ENCODE data around the gene MTARC2. TPM values are rescaled to one million over a fixed set of nuclear protein-coding genes. Genes with fewer than 3 reads are reported as not detected.

Gene MTARC2
- total and polyA plus RNA-seq, 2 donors (not counting 1 experiment from before 2014, with no cell fraction given): 16.3 to 22.6 TPM

- H3K36me3 ChIP-seq (replicated peaks in 1 of 2; ENCODE audit: control extremely low read depth in 1 of 2, control insufficient read depth in 1 of 2, extremely low read depth in 1 of 2, insufficient read depth in 2 of 2, low read length in 1 of 2): no peaks in the 10 kb centered on the region
These were observed 50.2 kb downstream of the MTARC2 start for GRCh38 chr1:220798338-220798737.

GRCh38 chr1:220800262-220800661 lies 52.1 kb downstream of the MTARC2 start:
- TF ChIP-seq EZH2 (IDR thresholded peaks at IDR 0.05; ENCODE audit: borderline replicate concordance, insufficient read depth, low read depth, low read length, poor library complexity, severe bottlenecking) (no peak), CTCF (IDR thresholded peaks at IDR 0.05) (no peak)
- ChIA-PET POLR2A (no interaction called here), CTCF (interaction anchor here (0.7 to 1.7 kb wide), 7 partner anchors 10 to 1663 kb away, joined by 3 to 8 read pairs (median 3); no protein-coding TSS in a partner anchor)
- H3K4me2 ChIP-seq (replicated peaks; ENCODE audit: low read depth, low read length, poor library complexity, severe bottlenecking): no peak overlapping the region
- no peaks in the 10 kb centered on the region for H3K36me3 ChIP-seq (replicated peaks in 1 of 2; ENCODE audit: control extremely low read depth in 1 of 2, control insufficient read depth in 1 of 2, extremely low read depth in 1 of 2, insufficient read depth in 2 of 2, low read length in 1 of 2)
- Mint-ChIP-seq H3K4me3 (no peak overlapping the region), H3K9me3 (ENCODE audit: insufficient read depth) (no peaks in the 10 kb centered on the region), H3K4me1 (no peaks in the 10 kb centered on the region), H3K27ac (no peak overlapping the region), H3K27me3 (no peaks in the 10 kb centered on the region)
- no peak overlapping the region for H2AFZ ChIP-seq (ENCODE audit: insufficient read depth, low read depth, low read length, poor library complexity, severe bottlenecking)
- H3K27ac ChIP-seq (ENCODE audit: low read length in 2 of 2): no peak overlapping the region
- H4K20me1 ChIP-seq (ENCODE audit: control insufficient read depth, insufficient read depth, low read length, poor library complexity, severe bottlenecking): no peaks in the 10 kb centered on the region
- no peaks in the 10 kb centered on the region for H3K4me1 ChIP-seq (ENCODE audit: control insufficient read depth in 2 of 2, insufficient read depth in 2 of 2, low read length in 2 of 2)
- 94% methylated on average over 3 of the region's 6 CpGs for WGBS (ENCODE audit: insufficient coverage)
- no peak overlapping the region for H3K4me3 ChIP-seq (ENCODE audit: control extremely low read depth in 1 of 5, extremely low read depth in 1 of 5, insufficient read depth in 1 of 5, low read depth in 2 of 5, low read length in 4 of 5)
- no peak for DNase-seq
- no peak for ATAC-seq (ENCODE audit: low read depth)
- intact Hi-C loops (cut with micrococcal nuclease): no loop called here
- H3K79me2 ChIP-seq (ENCODE audit: control insufficient read depth, insufficient read depth, low read length): no peaks in the 10 kb centered on the region
- H3K27me3 ChIP-seq (replicated peaks in 1 of 4; ENCODE audit: control extremely low read depth in 1 of 4, control insufficient read depth in 3 of 4, insufficient read depth in 4 of 4, low read length in 3 of 4): no peaks in the 10 kb centered on the region
- H3K9me3 ChIP-seq (ENCODE audit: control extremely low read depth in 1 of 3, control insufficient read depth in 2 of 3, insufficient read depth in 1 of 3, low read length in 2 of 3): no peaks in the 10 kb centered on the region
- H3K9ac ChIP-seq (ENCODE audit: low read length): no peak overlapping the region

More at GRCh38 chr1:220798338-220798737, 50.2 kb downstream of the MTARC2 start:
- H3K9me3 ChIP-seq (ENCODE audit: control extremely low read depth in 1 of 3, control insufficient read depth in 2 of 3, insufficient read depth in 1 of 3, low read length in 2 of 3): no peaks in the 10 kb centered on the region
- ChIA-PET CTCF (interaction anchor here (0.5 kb wide), 1 partner anchor 1541 kb away, joined by 3 read pairs; no protein-coding TSS in a partner anchor), POLR2A (no interaction called here)
- ATAC-seq (ENCODE audit: low read depth) (no peak), DNase-seq (no peak)
- no peaks in the 10 kb centered on the region for H3K27me3 Mint-ChIP-seq
- no peaks in the 10 kb centered on the region for H3K4me1 ChIP-seq (ENCODE audit: control insufficient read depth in 2 of 2, insufficient read depth in 2 of 2, low read length in 2 of 2)
- TF ChIP-seq EZH2 (IDR thresholded peaks at IDR 0.05; ENCODE audit: borderline replicate concordance, insufficient read depth, low read depth, low read length, poor library complexity, severe bottlenecking) (no peak), CTCF (IDR thresholded peaks at IDR 0.05) (no peak)
- H2AFZ ChIP-seq (ENCODE audit: insufficient read depth, low read depth, low read length, poor library complexity, severe bottlenecking): no peak overlapping the region
- H3K27ac ChIP-seq (ENCODE audit: low read length in 2 of 2): no peak overlapping the region
- H4K20me1 ChIP-seq (ENCODE audit: control insufficient read depth, insufficient read depth, low read length, poor library complexity, severe bottlenecking): no peaks in the 10 kb centered on the region
- H3K4me3 ChIP-seq (ENCODE audit: control extremely low read depth in 1 of 5, extremely low read depth in 1 of 5, insufficient read depth in 1 of 5, low read depth in 2 of 5, low read length in 4 of 5): no peak overlapping the region
- WGBS (ENCODE audit: insufficient coverage): 100% methylated on average over 2 of the region's 2 CpGs
- intact Hi-C loops (cut with micrococcal nuclease): no loop called here
- no peaks in the 10 kb centered on the region for H3K4me1 Mint-ChIP-seq
- no peak overlapping the region for H3K9ac ChIP-seq (ENCODE audit: low read length)
- H3K79me2 ChIP-seq (ENCODE audit: control insufficient read depth, insufficient read depth, low read length): no peaks in the 10 kb centered on the region
- no peak overlapping the region for H3K4me3 Mint-ChIP-seq
- no peak overlapping the region for H3K27ac Mint-ChIP-seq
- no peak overlapping the region for H3K4me2 ChIP-seq (replicated peaks; ENCODE audit: low read depth, low read length, poor library complexity, severe bottlenecking)
- H3K9me3 Mint-ChIP-seq (ENCODE audit: insufficient read depth): no peaks in the 10 kb centered on the region
- no peaks in the 10 kb centered on the region for H3K27me3 ChIP-seq (replicated peaks in 1 of 4; ENCODE audit: control extremely low read depth in 1 of 4, control insufficient read depth in 3 of 4, insufficient read depth in 4 of 4, low read length in 3 of 4)

Measured in B cell (primary cell).